Activated CD4-positive, alpha-beta T cell treated with anti-CD3 and anti-CD28 coated beads, Interleukin-10, Interleukin-2, amounts not matched to agents 100 ng/mL and 50 ng/mL, durations not matched to agents 16 hours and 8 hours (primary cell): ENCODE measurements around the gene PDE3A.
"Not testable (repeated sequence)": the region's sequence is repeated elsewhere in the genome, so short reads cannot be mapped to it uniquely, and the experiment has no call there.

ENCODE experiments used
- DNase-seq: peaks from one replicate; pipeline ENCODE4 v3.0.0-alpha.2; 2020

PDE3A gene

GRCh38 chr12:20505056-20505455 lies 136.7 kb downstream of the PDE3A start:
- no peak for DNase-seq

GRCh38 chr12:20507056-20507455 lies 138.7 kb downstream of the PDE3A start:
- no peak for DNase-seq

- no peak for DNase-seq
These were observed 139.4 kb downstream of the PDE3A start for GRCh38 chr12:20507711-20508110.

GRCh38 chr12:20508359-20508758 lies 140.0 kb downstream of the PDE3A start:
- DNase-seq: no peak

- no peak for DNase-seq
These were observed 140.6 kb downstream of the PDE3A start for GRCh38 chr12:20508962-20509361.

GRCh38 chr12:20510811-20511210 lies 142.5 kb downstream of the PDE3A start:
- DNase-seq: no peak

GRCh38 chr12:20513189-20513588 lies 144.9 kb downstream of the PDE3A start:
- no peak for DNase-seq

GRCh38 chr12:20514598-20514997 lies 146.3 kb downstream of the PDE3A start:
- no peak for DNase-seq

GRCh38 chr12:20520532-20520931 lies 152.2 kb downstream of the PDE3A start:
- DNase-seq: no peak

- no peak for DNase-seq
These were observed 155.3 kb downstream of the PDE3A start for GRCh38 chr12:20523658-20524057.

- no peak for DNase-seq
These were observed 155.8 kb downstream of the PDE3A start for GRCh38 chr12:20524113-20524512.

- DNase-seq: no peak
These were observed 156.8 kb downstream of the PDE3A start for GRCh38 chr12:20525064-20525610.

GRCh38 chr12:20527417-20528163 lies 159.3 kb downstream of the PDE3A start:
- no peak for DNase-seq

- no peak for DNase-seq
These were observed 159.9 kb downstream of the PDE3A start for GRCh38 chr12:20528208-20528607.

GRCh38 chr12:20546267-20546666 lies 177.9 kb downstream of the PDE3A start:
- no peak for DNase-seq

GRCh38 chr12:20547816-20548575 lies 179.7 kb downstream of the PDE3A start:
- no peak for DNase-seq

- no peak for DNase-seq
These were observed 180.3 kb downstream of the PDE3A start for GRCh38 chr12:20548611-20549010.

GRCh38 chr12:20549108-20549719 lies 180.9 kb downstream of the PDE3A start:
- DNase-seq: peak; percentile 5

- not testable (repeated sequence) for DNase-seq
These were observed 183.6 kb downstream of the PDE3A start for GRCh38 chr12:20551742-20552442.

- not testable (repeated sequence) for DNase-seq
These were observed 184.2 kb downstream of the PDE3A start for GRCh38 chr12:20552586-20552985.

- no peak for DNase-seq
These were observed 186.7 kb downstream of the PDE3A start for GRCh38 chr12:20555015-20555414.

GRCh38 chr12:20555771-20556170 lies 187.4 kb downstream of the PDE3A start:
- DNase-seq: no peak

- DNase-seq: no peak
These were observed 188.8 kb downstream of the PDE3A start for GRCh38 chr12:20557096-20557495.
